ENCODE data around the gene GLRX5.

- TF ChIP-seq CTCF (conservative IDR thresholded peaks at IDR 0.05; ENCODE audit: low read depth, low read length) (no peak), EZH2 (IDR thresholded peaks at IDR 0.05; ENCODE audit: borderline replicate concordance, low read depth, low read length, poor library complexity, severe bottlenecking) (no peak)
These were observed 1.0 kb upstream of the GLRX5 start for GRCh38 chr14:95533822-95534221.
